Activated naive CD8-positive, alpha-beta T cell treated with anti-CD3 and anti-CD28 coated beads, Interleukin-2, amount 50 U/mL, for 16 hours (primary cell): ENCODE data around the gene GARS1.

Source experiments
- DNase-seq: peaks from one replicate; pipeline ENCODE4 v3.0.0-alpha.2; 2020; ENCODE audit warnings: low read depth, low spot score

The GARS1 gene

GRCh38 chr7:30681815-30682211, 87.1 kb downstream of the GARS1 start:
- DNase-seq, result no peak

DNA sequence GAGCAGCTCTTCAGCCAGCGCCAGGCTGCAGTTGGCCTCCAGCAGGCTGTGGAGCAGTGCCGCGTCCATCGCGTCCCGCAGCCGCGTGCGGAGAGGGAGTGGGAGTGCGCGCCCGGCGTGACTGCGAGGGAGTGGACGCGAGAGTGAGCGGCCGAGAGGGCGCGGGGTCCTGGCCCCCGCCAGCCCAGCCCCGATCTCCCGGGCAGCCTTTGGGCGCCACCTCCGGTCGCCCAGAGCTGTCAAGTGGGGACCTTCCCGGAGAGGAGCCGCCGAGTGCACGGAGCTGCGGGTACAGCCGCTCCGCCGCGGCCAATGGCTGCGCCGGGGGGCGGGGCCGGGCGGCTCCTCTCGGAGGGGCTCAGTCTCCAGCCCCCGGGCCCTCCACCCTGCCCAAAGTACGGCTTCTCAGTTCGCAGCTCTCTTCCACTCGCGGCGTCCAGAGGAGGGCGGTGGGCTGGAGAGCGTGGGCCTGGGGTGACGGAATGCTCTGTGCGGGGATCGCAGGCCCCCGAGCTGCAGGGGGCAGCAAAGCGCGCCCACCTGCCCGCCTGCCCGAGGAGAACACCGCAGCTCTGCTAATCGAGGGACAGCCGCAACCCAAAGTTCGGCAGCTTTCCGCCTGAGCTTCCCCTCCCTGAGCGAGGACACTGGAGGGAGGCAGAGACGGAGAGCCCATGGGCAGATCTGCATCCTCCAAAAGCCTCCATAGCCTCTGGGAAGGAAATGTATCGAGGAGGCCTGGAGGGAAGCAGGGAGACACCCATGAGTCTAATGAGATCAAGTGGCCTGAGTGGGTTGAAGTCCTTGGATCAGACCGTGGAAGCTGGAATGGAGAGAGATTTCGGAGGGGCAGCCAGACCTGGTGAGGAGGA, 87.8 kb downstream of the GARS1 start, which contains the start of gene CRHR2:
Gene CRHR2 (minus strand): TSS at position 245 of the 872 bp plus-strand sequence. CDS start 176 bp downstream, at position 69.
- DNase-seq, result no peak

GRCh38 chr7:30683306-30683705, 88.6 kb downstream of the GARS1 start:
- DNase-seq, result no peak
